Stimulated activated naive CD4-positive, alpha-beta T cell (primary cell): ENCODE measurements around the gene GALNT10.
"Not testable (repeated sequence)": the region's sequence is repeated elsewhere in the genome, so short reads cannot be mapped to it uniquely, and the experiment has no call there.

Source experiments
- DNase-seq, 6 experiments: peaks; one replicate each; lab custom pipeline; 2025; lab: John Stamatoyannopoulos, UW

The GALNT10 gene

DNA sequence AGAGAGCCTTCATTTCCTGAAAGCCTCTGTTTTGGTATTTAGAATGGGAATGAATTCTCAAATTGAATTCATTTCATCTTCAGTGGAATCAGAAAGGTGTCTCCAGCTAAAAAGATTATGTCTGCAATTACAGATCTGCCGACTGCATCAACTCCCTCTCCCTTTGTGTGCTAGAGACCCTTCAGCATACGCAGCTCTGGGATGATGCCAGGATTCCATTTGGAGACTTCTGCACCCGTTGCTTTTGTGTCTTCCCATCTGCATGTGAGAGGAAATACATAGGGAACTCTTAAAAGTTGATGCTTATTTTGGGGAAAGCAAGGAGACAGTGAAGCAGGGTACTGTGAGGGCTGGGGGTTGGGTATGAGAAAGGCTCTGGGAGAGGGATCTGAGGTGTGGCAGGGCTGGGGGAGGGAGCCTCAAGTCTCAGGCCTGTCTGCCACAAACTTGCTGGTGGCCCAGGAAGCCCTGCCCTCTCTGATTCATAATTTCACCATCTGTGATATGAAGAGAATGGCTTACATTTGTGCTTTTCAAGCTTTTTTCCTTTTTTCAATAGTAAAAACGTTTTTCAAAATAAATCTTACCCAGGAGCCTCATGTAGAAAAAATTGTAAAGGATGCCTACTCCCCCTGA lies 165.6 kb downstream of the GALNT10 start:
- DNase-seq: no peak

DNA sequence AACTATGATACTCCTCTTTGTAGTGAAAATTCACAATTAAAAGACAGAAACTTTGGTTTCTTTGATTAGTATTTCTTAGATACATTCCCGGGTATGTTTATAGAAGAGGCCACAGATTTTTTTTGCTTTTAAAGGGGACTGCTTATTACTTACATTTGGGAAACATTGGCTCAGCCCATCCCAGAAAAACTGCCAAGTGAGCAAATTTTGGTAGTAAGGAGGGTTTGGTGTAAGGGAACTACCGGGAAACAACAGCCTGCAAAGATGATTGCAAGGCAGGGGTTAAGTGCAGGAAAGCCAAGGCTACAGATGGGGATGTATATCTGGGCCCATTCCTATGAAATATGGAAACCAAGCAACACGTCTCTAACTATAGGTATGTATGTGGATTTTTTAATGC lies 166.4 kb downstream of the GALNT10 start:
- DNase-seq: no peak

DNA sequence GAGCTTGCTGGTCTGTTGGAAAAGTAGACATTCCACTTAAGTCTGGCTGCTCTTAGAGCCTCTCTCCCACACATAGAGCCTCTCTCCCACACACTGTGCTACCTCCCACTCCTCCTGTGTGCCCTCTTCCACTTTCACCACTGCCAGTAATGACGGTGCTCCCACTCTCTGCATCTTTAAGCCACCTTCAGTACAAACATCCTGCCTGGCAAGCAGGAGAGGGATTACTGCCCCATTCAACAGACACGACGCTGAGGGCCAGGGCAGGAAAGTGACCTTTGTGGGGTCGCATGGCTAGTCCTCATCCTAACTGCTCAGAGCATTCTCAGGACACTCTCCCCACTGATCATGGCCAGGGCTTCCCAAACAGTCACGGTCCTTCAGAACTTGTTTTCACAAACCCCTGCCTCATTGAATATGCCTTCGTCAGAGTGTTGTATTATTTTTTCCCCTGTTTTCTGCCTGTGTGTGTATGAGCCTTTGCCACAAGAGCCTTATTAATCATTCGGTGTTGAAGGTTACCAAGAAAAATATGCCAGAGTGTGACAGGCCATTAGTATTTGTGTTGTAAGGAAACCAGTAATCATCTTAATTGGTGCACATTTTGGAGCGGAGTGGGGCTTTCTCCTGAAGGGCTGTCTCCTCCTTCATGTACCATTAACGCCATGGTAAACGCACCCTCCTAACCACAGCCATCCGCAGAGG lies 168.1 kb downstream of the GALNT10 start:
- no peak for DNase-seq

DNA sequence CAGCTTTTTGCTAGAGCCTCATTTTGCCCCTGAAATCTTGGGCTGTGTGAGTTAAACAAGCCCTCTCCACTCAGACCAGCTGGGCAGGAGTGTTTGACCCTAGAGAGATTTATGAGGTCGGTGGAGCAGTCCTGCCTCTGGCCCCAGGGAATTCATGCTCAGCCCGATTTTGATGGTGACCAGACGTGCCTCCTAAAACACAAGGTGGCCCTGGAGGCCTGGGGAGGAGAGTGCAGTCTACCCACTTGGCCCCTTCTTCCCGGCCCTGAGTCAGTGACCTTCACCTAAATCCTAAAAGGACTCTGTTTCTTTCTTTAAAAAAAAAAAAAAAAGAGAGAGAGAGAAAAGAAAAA lies 168.7 kb downstream of the GALNT10 start:
- DNase-seq: no peak

DNA sequence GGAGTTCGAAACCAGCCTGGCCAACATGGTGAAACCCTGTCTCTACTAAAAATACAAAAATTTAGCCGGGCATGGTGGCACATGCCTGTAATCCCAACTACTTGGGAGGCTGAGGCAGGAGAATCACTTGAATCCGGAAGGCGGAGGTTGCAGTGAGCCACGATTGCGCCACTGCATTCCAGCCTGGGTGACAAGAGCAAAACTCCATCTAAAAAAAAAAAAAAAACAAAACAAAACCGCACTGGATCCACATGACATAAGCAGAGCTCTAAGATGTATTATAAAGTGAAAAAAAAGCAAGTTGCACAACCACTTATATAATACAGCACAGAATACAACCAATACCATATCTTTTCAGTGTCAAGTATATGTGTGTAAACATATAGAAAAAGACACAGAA lies 169.7 kb downstream of the GALNT10 start:
- not testable (repeated sequence) for DNase-seq

DNA sequence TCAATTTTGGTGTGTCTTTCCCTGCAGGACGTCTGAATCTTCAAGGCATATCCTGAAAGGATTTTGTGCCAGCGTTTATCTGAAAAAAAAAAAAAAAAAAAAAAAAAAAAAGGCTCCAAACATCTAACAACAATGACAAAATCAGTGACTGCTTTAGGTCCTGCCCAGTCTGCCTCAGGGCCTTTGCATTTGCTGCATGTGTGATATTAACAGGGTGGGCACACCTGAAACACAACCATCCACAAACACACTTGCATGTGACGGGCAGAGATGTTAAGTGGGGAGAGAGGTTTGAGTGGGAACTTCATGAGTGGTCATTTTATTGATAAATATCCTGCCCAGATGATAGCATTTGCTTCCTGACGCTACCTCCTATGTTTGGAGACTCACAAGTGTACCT lies 172.9 kb downstream of the GALNT10 start:
- DNase-seq: no peak

DNA sequence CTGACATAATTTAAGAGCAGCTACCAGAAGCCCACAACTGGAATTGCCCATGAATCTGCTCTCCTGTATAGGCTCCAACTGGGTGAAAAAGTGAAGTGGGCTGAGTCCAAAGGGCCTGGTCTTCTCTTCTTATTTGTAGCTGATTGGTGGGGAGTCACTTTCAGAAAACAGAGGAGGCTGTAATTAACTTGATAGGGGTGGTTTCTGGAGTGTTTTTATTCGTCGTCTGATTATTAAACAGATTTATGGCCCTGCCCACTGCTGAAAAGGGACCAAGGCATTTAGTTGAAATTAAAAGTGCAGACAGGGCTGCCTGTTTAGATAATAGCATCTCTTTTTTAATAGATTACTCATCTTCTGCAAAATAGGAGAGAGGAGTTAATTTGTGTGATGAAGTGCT lies 174.2 kb downstream of the GALNT10 start:
- no peak for DNase-seq

DNA sequence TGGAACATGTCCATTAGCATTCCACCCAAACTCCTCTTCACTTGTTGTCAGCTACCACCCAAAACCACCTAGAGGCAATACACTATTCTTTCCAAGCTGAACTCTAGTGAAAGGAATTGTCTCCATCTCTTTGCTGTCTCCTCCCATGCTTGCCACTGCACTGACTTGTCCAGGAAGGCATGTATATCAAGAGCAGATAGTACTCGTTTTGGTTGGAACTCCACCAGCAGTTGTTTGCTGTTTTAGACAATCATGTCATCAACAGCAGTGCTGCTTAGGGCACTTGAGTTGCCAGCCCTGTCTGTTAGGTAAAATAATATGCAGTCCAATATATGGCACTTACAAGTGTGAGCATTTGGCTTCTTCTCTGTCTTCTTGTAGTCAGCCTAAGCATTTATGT lies 175.3 kb downstream of the GALNT10 start:
- DNase-seq: no peak

DNA sequence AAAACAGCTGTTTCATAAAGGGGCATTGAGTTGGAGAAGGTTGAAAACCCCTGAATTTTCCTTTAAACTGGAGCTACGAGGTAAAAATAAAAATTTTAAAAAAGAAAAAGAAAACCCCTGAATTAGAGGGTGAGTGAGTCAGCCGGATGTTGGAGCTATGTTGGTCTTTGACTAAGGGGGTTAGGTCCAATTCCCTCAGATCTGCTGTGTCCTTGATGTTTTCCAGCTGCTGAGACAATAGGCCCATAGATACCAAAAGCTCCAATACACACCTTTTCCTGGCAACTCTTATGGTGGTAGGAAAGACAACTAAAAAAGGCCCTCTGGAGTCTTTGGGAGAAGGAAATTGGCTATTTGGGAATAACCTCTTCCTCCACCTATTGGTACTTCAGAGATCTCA lies 175.8 kb downstream of the GALNT10 start:
- no peak for DNase-seq

DNA sequence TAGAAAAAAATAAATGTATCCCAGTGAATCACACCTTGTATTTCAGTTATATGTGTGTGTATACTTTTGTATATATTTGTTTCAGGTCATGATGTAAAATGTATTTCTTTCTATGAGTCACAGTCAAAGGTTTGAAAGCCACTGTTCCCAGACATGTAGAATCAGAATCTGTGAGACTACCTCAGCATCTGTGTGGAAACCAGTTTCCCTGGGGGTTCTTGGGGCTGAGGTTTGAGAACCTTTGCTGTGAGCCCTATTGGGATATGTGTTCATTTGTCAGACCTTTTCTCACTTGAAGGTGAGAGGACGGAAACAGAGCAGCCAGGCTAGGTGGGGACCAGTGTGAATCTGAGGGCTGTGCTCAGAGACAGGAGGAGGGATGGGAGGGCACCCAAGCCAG lies 176.6 kb downstream of the GALNT10 start:
- no peak for DNase-seq

DNA sequence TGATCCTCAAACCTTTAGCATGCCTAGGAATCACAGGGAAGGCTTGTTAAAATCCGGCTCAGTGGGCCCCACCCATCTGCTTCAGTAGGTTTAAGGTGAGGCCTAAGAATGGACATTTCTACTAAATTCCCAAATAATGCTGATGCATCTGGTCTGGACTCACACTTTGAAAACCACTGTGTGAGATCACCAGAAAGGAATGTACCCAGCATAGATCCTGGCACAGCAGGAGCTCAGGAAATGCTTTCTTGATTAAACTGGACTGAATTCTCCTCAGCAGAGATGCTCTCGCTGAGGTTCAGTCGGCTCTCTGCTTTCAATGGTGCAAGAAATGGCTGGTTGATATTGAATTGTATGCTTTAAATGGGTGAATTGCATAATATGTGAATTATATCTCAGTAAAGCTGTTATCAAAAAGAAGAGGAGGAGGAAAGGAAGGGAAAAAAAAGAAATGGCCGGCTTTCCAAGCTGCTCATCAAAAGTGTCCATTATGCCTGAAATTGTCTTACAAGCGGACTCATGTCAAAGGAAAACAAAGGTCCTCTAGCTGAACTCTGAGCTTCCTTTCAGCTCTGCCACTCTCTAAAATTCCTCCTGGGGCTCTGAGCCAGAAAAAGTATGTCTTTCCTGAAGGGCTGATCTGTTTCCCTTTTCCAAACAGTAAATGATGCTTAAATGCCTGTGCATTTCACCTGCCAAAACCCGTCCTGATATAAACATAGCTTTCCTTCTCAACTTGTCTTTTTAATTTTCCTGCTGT lies 177.7 kb downstream of the GALNT10 start:
- DNase-seq: no peak

DNA sequence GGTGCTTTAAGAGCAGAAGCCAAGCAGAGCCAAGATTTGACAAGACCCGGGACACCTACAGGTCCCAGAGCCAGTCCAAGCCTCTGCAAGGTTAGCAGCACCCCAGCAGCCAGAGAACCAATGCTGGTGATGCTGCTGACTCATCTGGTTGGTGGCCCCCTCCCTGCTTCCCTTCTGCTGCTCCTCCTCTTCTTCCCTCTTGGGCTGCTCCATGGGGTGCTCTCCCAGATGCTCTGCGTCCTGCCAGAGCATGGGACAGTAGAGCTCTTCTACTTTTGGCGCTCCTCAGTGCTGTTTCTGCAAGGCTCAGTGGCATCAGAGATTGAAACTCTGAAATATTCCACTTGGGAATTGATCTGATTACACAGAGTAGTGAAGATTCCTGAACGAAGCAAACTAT lies 179.1 kb downstream of the GALNT10 start:
- DNase-seq: no peak

DNA sequence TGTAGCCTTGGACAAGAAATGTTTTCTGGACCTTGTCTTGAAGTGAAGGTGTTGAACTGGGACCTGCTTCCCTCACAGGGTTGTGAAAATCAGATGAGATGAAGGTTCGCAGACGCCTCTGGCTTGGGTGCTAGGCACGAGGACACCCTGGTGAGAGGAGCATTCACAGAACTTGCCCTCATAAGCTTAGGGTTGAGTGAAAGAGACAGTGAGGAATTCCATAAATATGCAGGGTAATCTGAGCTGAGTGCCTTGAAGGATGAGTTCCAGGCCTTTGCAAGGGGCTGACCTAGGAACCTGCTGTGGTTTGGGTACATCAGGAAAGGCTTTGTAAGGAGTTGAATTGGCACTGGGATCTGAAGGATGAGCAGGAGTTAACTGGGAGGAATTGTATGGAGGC lies 179.6 kb downstream of the GALNT10 start:
- no peak for DNase-seq

DNA sequence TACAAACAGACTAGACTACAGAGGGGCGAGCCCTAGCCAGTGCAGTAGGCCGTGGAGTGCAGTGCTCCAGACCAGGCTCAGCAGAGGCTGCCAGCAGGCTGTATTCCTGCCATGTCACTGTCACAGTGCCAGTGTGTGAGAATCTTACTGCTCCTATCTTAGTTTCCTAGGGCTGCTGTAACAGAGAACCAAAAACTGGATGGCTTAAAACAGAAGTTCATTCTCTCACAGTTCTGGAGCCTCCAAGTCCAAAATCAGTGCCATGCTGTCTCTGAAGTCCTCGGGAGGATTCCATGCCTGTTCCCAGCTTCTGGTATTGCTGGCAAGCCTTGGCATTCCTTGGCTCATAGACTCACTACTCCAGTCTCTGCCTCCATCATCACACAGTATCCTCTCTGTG lies 180.3 kb downstream of the GALNT10 start:
- DNase-seq: no peak

DNA sequence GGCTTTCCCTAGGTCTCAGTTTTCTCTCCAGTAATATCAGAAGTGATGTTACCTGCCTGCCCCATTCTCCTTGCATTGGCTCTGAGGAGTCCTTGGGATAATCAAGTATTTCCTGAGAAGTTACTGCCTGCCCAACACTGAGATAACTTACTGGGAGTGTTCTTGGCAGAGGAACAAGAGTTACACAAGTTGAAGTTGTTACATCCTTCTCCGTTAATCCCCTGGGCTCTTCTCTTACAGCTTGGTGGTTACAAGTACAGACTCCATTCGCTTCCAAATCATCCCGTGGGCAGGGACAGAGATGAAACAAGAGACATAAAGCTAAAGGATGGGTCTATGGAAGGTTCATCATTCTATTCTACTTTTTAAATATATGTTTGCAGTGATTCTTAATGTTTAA lies 181.2 kb downstream of the GALNT10 start:
- no peak for DNase-seq

DNA sequence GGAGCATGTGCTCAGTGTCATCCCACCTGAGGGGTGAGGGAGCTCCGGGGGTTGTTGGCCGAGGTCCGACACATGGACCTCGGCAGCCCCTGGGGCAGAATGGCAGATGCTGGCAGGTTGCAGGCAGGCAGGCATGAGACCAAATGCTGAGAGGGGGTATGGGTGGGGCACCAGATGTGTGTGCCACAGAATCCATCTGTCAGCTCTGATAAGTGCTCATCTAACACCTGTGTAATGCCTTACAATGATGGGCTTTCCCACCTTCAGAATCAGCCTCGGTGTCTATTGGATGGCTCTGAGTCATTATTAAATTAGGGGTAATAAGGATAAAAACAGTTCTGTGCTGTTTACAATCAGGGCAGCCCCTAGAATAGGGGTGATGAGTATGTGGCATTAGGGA lies 182.1 kb downstream of the GALNT10 start:
- no peak for DNase-seq

DNA sequence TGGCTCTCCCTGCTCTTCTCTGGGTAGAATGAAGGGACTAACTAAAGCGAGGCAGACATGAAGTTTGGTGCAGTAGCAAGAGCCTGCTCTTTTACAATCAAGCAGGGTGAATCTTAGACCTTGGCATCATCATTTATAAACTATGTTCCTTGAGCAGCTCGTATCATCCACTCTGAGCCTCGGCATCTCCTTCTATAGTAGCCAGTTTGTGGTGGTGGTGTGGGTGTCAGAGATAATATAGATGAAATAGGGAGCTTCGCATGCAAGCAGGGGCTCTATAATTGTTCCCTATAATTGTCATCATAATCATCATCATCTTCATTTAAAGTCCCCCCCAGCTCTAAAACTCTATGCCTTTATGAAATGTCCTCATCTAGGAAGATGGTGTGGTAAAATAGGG lies 182.8 kb downstream of the GALNT10 start:
- no peak for DNase-seq

DNA sequence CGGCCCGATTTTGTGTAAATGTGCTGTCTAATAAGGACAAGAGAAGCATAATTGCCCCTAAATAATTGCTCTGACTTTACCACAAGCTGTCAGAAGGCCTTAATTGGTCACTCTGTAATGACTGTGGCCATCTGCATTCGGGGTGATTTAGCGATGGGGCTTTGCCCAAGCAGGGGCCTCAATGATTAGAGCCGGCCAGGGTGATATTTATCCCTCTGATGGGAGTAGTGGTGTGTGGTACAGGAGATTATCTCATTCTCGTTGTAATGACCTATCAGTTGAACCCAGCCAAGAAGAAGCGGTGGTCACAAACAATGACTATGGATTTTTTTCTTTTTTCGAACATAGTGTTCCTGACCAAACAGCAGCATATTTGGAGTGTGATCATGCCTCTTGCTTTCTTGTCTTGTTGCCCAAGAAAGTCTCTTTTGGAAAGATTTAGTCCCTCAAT lies 183.2 kb downstream of the GALNT10 start:
- no peak for DNase-seq

DNA sequence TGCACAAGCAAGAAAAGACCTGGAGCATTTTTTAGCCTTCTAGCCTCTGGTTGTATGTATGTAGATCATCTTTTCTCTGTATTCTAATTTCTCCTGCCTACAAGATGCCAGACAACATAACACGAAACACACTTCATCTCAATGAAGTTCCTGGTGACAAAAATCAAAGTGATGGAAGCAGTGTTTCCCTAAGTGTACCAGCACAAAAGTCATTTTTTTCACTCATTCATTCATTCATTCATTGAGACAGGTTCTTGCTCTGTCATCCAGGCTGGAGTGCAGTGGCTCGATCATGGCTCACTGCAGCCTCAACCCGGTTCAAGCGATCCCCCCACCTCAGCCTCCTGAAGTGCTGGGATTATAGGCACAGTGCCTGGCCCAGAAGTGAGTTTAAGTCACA lies 183.7 kb downstream of the GALNT10 start:
- DNase-seq: no peak

DNA sequence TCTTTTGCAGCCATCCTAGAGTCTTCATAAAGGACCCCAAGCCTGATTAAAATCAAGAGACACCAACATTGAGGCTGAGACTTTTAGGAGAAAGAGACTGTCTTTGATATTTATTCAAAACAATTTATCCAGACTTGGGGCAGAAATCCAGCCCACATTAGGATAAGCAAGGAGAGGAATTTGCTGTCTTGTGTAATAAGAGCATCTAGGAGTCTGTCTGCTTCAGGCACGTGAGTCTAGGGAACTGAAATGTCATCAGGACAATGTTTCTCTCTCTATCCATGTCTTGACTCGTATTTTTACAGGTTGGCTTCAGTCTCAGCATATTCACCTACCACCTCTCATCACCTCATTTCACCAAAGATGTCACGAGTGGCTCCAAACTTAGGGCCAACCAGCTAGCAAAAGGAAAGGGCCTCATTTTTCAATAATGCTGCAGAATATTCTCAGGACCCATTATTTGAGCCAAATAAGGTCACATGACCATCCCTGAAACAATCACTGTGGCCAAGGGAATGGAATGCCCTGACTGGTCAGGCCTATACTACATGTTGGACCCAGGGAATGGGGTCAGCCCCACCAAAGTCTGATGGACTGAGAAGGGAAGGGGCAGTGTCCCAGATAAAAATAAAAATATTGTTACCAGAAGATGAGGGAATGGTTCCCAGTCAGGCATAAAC lies 184.9 kb downstream of the GALNT10 start:
- no peak for DNase-seq

DNA sequence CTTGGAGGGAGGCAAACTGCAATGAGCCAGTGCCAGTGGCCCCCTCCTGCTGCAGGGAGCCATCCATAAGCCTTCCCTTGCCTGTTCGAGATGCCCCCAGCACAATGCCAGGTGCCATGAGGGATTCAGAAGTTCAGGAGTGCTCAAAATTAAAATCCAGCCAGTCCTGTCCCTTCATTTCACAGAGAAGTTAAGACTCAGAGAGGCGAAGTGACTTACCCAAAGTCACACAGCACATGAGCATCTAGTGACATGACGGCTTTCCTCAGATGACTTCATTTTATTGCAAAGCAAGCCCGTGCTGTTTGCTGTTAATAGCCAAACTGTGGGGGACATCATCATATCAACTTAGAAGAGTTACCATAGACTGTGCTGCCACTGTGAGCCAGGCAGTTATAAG lies 185.9 kb downstream of the GALNT10 start:
- DNase-seq: no peak

DNA sequence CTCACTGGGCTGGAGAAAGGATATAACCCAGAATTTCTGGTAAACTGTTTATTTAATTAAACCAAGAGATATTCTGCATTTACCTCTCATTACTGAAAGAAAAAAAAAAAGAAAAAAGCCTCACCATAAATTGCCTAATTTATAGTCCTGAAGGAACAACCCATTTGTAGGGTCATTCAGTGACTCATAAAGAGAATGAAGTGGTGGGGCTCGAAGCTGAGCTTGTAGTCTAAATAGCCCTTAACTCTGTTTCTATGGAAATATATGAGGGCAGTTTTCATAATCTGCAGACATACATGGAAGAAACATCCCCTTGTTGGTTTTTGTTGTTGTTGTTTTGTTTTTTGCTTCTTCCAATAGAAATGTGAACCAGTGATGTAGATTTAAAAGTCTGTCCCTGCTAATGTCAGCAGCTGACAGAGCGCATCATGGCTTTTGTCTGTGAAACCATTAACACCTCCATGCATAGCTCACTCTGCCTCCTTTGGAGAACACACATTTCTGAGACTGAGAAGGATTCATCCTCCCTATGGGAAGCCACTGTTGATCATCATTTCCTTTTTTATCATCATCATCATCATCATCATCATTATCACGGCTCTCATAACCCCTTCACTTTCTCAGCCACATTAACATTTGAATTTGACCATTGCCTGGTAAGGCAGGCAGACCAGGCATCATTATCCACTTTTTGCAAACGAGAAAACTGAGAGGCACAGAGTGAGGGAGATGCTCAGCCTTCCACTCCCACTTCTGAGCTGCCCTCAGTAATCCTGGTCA lies 187.4 kb downstream of the GALNT10 start:
- no peak for DNase-seq
